Endothelial cell of umbilical vein (primary cell): Measurements from ENCODE around the gene RARRES2. TPM values are rescaled to one million over a fixed set of nuclear protein-coding genes. Genes with fewer than 3 reads are reported as not detected.

Experiments used
- BruUV-seq: library from RNA; stranded (reverse); fragments of 400-500 nt; replicated peaks from 2 replicates; lab custom pipeline; 2021; lab: Mats Ljungman, UMichigan
- CTCF ChIA-PET: fragments of 300-600, 350-600 bp; sonication (Branson Sonifier 250); formaldehyde crosslinking; loops from one replicate; lab custom pipeline; 2021; ENCODE audit warnings: antibody characterized with exemption, inconsistent platforms; lab: Charles Lee
- POLR2A ChIA-PET: fragments of 300-600, 350-600 bp; sonication (Branson Sonifier 250); formaldehyde crosslinking; loops from one replicate; lab custom pipeline; 2021; ENCODE audit warnings: antibody characterized with exemption, inconsistent platforms; lab: Charles Lee
- DNase-seq: peaks from one replicate; pipeline ENCODE4 v3.0.0-alpha.2; 2011; ENCODE audit warnings: low read depth, low spot score
- FAIRE-seq: peaks from 2 replicates; lab custom pipeline; 2011; peaks lifted over from hg19 to GRCh38; lab: Jason Lieb, UNC
- H2AFZ ChIP-seq: 2 replicates; pipeline ENCODE4 v1.6.0; 2012; ENCODE audit warnings: low read depth, low read length, control low read depth, inconsistent platforms
- H3K27ac ChIP-seq: 2 replicates; pipeline ENCODE4 v1.5.1; 2011; ENCODE audit warnings: low read depth, mild to moderate bottlenecking, control low read depth, low read length, moderate library complexity; ENCODE audit not compliant: insufficient read depth
- H3K27me3 ChIP-seq, 2 experiments: 2 replicates each; pipeline versions ENCODE4 v1.6.0 to v1.6.1; 2011; ENCODE audit warnings: low read length in 2 of 2, mixed read lengths in 1 of 2; ENCODE audit not compliant: control insufficient read depth in 2 of 2, insufficient read depth in 2 of 2
- H3K36me3 ChIP-seq, 2 experiments: 2 replicates in 1 of 2; 3 replicates in 1 of 2; pipeline ENCODE4 v1.5.1; 2011; ENCODE audit warnings: low read length in 2 of 2, mild to moderate bottlenecking in 1 of 2, moderate library complexity in 1 of 2; ENCODE audit not compliant: control insufficient read depth in 2 of 2, insufficient read depth in 2 of 2; ENCODE audit errors: extremely low read depth in 1 of 2
- H3K4me1 ChIP-seq: 3 replicates; pipeline ENCODE4 v1.5.1; 2011; ENCODE audit warnings: mild to moderate bottlenecking, low read length; ENCODE audit not compliant: control insufficient read depth, insufficient read depth; ENCODE audit errors: extremely low read depth
- H3K4me2 ChIP-seq: 2 replicates; pipeline ENCODE4 v1.6.1; 2011; ENCODE audit warnings: low read length, control low read depth, mixed read lengths; ENCODE audit not compliant: insufficient read depth
- H3K4me3 ChIP-seq, 3 experiments: fragments of 200-600 bp in 1 of 3; sonication (generic), shearing (Covaris generic) in 1 of 3; replicated peaks in 1 of 3; 2 replicates each; pipeline ENCODE4 v1.5.1; 2011 to 2016; ENCODE audit warnings: control low read depth in 3 of 3, low read length in 3 of 3, mild to moderate bottlenecking in 2 of 3, inconsistent platforms in 1 of 3, low read depth in 1 of 3, moderate library complexity in 1 of 3; ENCODE audit not compliant: insufficient read depth in 1 of 3
- H3K79me2 ChIP-seq: 2 replicates; pipeline ENCODE4 v1.6.0; 2012; ENCODE audit warnings: low read length, inconsistent platforms; ENCODE audit not compliant: control insufficient read depth, insufficient read depth
- H3K9ac ChIP-seq: replicated peaks from 2 replicates; pipeline ENCODE3; 2011; ENCODE audit warnings: low read length, control low read depth; ENCODE audit not compliant: insufficient read depth; ENCODE audit errors: extremely low read depth
- H3K9me1 ChIP-seq: replicated peaks from 3 replicates; pipeline ENCODE4 v1.6.0; 2011; ENCODE audit warnings: mild to moderate bottlenecking, low read length; ENCODE audit not compliant: control insufficient read depth, insufficient read depth; ENCODE audit errors: extremely low read depth
- H3K9me3 ChIP-seq: replicated peaks from 2 replicates; pipeline ENCODE4 v1.5.1; 2012; ENCODE audit warnings: low read length, inconsistent platforms; ENCODE audit not compliant: control insufficient read depth, insufficient read depth
- H4K20me1 ChIP-seq: replicated peaks from 2 replicates; pipeline ENCODE3; 2011; ENCODE audit warnings: mild to moderate bottlenecking, low read length; ENCODE audit not compliant: control insufficient read depth, insufficient read depth; ENCODE audit errors: extremely low read depth
- CTCF ChIP-seq, 2 donors: IDR thresholded peaks; 1 replicate in 1 of 2; 2 replicates in 1 of 2; pipeline ENCODE4 v1.5.1; 2011; ENCODE audit warnings: low read length in 2 of 2, mild to moderate bottlenecking in 2 of 2, moderate library complexity in 2 of 2, control low read depth in 1 of 2, inconsistent platforms in 1 of 2, low read depth in 1 of 2; ENCODE audit not compliant: insufficient read depth in 1 of 2; ENCODE audit errors: extremely low read depth in 1 of 2
- EZH2 ChIP-seq: IDR thresholded peaks from 2 replicates; pipeline ENCODE4 v1.6.1; 2012; ENCODE audit warnings: borderline replicate concordance, low read depth, mild to moderate bottlenecking, moderate library complexity, low read length, inconsistent platforms; ENCODE audit not compliant: severe bottlenecking
- FOS ChIP-seq: IDR thresholded peaks from 2 replicates; pipeline ENCODE4 v1.6.1; 2011; ENCODE audit warnings: mild to moderate bottlenecking, low read length, moderate library complexity, borderline replicate concordance; ENCODE audit not compliant: insufficient read depth
- GATA2 ChIP-seq: IDR thresholded peaks from 2 replicates; pipeline ENCODE4 v1.7.0; 2011; ENCODE audit warnings: low read depth, mild to moderate bottlenecking, moderate library complexity, mixed read lengths, low read length; ENCODE audit not compliant: insufficient read length, insufficient read depth
- JUN ChIP-seq: IDR thresholded peaks from 2 replicates; pipeline ENCODE4 v1.6.1; 2011; ENCODE audit warnings: borderline replicate concordance, low read depth; ENCODE audit not compliant: insufficient read length, insufficient read depth
- MAX ChIP-seq: IDR thresholded peaks from 2 replicates; pipeline ENCODE4 v1.6.1; 2011; ENCODE audit not compliant: insufficient read depth, insufficient read length
- MYC ChIP-seq: IDR thresholded peaks from one replicate; pipeline ENCODE4 v1.6.1; 2011; ENCODE audit warnings: mild to moderate bottlenecking, low read depth, low read length
- POLR2A ChIP-seq: IDR thresholded peaks from 2 replicates; pipeline ENCODE4 v1.6.1; 2012; ENCODE audit warnings: low read depth, mild to moderate bottlenecking, control low read depth, low read length
- POLR2AphosphoS5 ChIP-seq: IDR thresholded peaks from 2 replicates; pipeline ENCODE4 v1.6.1; 2012; ENCODE audit warnings: low read depth, mild to moderate bottlenecking, control low read depth, low read length, moderate library complexity; ENCODE audit not compliant: insufficient read depth
- dilution Hi-C: fragments of 300-500 bp; cut with MboI; formaldehyde crosslinking; loops from one replicate; pipeline ENCODE4 v1.15.0; 2019; ENCODE audit warnings: low sequenced_read_pairs; ENCODE audit not compliant: extremely low pct_ligation_motif_present
- intact Hi-C: fragments of 100-400 bp; cut with micrococcal nuclease; formaldehyde crosslinking; loops from one replicate; pipeline ENCODE4 v1.10.0; 2022
- polyA plus RNA-seq, 4 experiments: library from polyadenylated mRNA; depleted of rRNA in 3 of 4; stranded (reverse) in 3 of 4; unstranded in 1 of 4; fragments of >200 nt; gene quantifications; 2 replicates each; pipeline versions ENCODE4 v1.2.1 to v1.2.3, GENCODE V29; 2011 to 2012; ENCODE audit warnings: missing spikeins in 1 of 4
- total RNA-seq: library from RNA; stranded (reverse); gene quantifications from 2 replicates; pipeline ENCODE4 v1.2.3, GENCODE V29; 2021

The RARRES2 gene
- total and polyA plus RNA-seq, 2 donors (not counting 3 experiments of a cell fraction or from before 2014, with no cell fraction given): not detected

- POLR2A ChIA-PET: no interaction called here
- no peak overlapping the region for H3K9ac ChIP-seq
- TF ChIP-seq EZH2 (no peak), CTCF (IDR thresholded peaks at IDR 0.05; ENCODE audit: extremely low read depth in 1 of 2, insufficient read depth in 1 of 2, low read depth in 1 of 2, low read length in 2 of 2) (no peak), POLR2AphosphoS5 (no peak), FOS (no peak), POLR2A (no peak), MYC (no peak), JUN (no peak), MAX (no peak), GATA2 (no peak)
- intact Hi-C loops: no loop called here
- peaks cover 0 to 1% of the 10 kb centered on the region in 2 experiments for H3K27me3 ChIP-seq
- CTCF ChIA-PET: no interaction called here
- no peak overlapping the region for H2AFZ ChIP-seq
- DNase-seq (no peak), FAIRE-seq (no peak)
- H3K4me1 ChIP-seq: no peaks in the 10 kb centered on the region
- no peak overlapping the region for H3K27ac ChIP-seq
- H3K4me2 ChIP-seq: no peak overlapping the region
- no peaks in the 10 kb centered on the region for H3K9me3 ChIP-seq
- no peaks in the 10 kb centered on the region for H3K79me2 ChIP-seq
- no peaks in the 10 kb centered on the region for H3K9me1 ChIP-seq
- dilution Hi-C loops: no loop called here
- no peak overlapping the region for H3K4me3 ChIP-seq
- H3K36me3 ChIP-seq: no peaks in the 10 kb centered on the region
- BruUV-seq: no TSS peak
- no peaks in the 10 kb centered on the region for H4K20me1 ChIP-seq
These were observed 7.3 kb downstream of the RARRES2 start for GRCh38 chr7:150334108-150334507.
